ENCODE results near the gene NXT2. TPM values are rescaled to one million over a fixed set of nuclear protein-coding genes. Genes with fewer than 3 reads are reported as not detected.

The NXT2 gene
- total and polyA plus RNA-seq, 9 of the 15 experiments (the other 6 are each of a cell fraction or from before 2014, with no cell fraction given), result 6.1 to 29.6 (median 14.2) TPM

DNA sequence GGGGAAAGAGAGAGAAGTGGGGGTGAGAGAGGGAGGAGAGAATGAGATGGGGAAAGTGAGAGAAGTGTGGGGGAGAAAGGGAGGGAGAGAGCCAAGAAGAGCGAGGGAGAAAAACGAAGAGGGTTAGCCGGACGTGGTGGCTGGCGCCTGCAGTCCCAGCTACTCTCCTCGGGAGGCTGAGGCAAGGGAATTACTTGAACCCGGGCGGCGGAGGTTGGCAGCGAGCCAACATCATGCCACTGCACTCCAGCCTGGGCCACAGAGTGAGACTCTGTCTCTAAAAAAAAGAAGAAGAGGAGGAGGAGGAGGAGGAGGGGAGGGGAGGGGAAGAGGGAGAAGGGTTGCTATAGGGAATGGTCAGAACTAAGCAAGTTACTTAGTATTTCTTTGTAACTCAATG lies 1.7 kb upstream of the NXT2 start:
- H3K4me2 ChIP-seq (ENCODE audit: insufficient read depth, low read length), result no peak overlapping the region
- no peaks in the 10 kb centered on the region for H4K20me1 ChIP-seq (replicated peaks; ENCODE audit: control insufficient read depth, insufficient read depth, low read length)
- H3K79me2 ChIP-seq (ENCODE audit: control insufficient read depth, insufficient read depth, low read length), result no peaks in the 10 kb centered on the region
- ATAC-seq, result no peak
- intact Hi-C loops (cut with micrococcal nuclease) (no loop called here), in situ Hi-C loops (cut with MboI) (no loop called here)
- CTCF ChIA-PET (ENCODE audit: low intra/inter-chr PET ratio), result no interaction called here
- no peak overlapping the region for H3K4me3 ChIP-seq
- POLR2A ChIA-PET, result no interaction called here
- no peaks in the 10 kb centered on the region for H3K9me3 ChIP-seq (replicated peaks; ENCODE audit: control insufficient read depth, insufficient read depth, low read depth, low read length)
- no peak overlapping the region for H3K9ac ChIP-seq (ENCODE audit: insufficient read depth in 1 of 2, low read depth in 2 of 2, low read length in 2 of 2)
- no peak for DNase-seq (ENCODE audit: extremely low read depth in 1 of 4, low spot score in 3 of 4)
- no peak for FAIRE-seq
- no peaks in the 10 kb centered on the region for H3K36me3 ChIP-seq (ENCODE audit: control insufficient read depth, insufficient read depth, low read length)
- peak; percentile 41; the same call in 1 of the 2 replicates for TF ChIP-seq NFIX (CRISPR knock-in tag; IDR thresholded peaks at IDR 0.05; ENCODE audit: low read depth)
- TF ChIP-seq NFIC (IDR thresholded peaks at IDR 0.05), result peak; percentile 81
- no peak for TF ChIP-seq FOSL1 (tag; conservative IDR thresholded peaks at IDR 0.05)
- no peak overlapping the region for H2AFZ ChIP-seq (ENCODE audit: low read depth, low read length)
- no peaks in the 10 kb centered on the region for H3K9me1 ChIP-seq (ENCODE audit: control insufficient read depth, insufficient read depth, low read length)
- no TSS peak for BruUV-seq (replicated peaks)
- H3K27me3 ChIP-seq (ENCODE audit: control insufficient read depth in 2 of 2, insufficient read depth in 2 of 2, low read length in 2 of 2), result no peaks in the 10 kb centered on the region
- H3K27ac ChIP-seq (ENCODE audit: extremely low read depth, low read depth, low read length), result no peak overlapping the region
- no peaks in the 10 kb centered on the region; a peak in 2 of 5 replicates for H3K4me1 ChIP-seq (replicated peaks in 1 of 2; ENCODE audit: control insufficient read depth in 2 of 2, insufficient read depth in 2 of 2, low read length in 2 of 2)
- 6% methylated on average over 10 of the region's 10 CpGs for WGBS (ENCODE audit: insufficient coverage, low coverage, missing lambda C conversion rate)

DNA sequence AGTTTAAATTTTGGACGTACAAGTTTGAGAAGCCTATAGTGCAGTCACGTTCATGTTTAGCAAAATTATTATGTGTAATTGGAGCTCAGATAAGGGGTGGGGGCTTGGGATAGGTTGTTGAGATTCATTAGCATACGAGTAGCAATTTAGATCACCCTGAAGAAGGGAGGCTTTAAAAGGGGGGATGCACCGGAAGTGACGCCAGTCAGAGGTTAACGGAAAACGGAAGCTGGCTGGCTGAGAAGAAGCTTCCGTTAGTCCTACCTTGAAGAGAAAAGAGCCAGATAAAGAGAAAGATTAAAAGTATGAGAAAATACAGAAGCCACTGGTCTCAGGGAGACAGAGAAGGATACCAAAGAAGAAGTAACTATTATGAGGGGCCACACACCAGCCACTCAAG lies 1.1 kb upstream of the NXT2 start:
- TF ChIP-seq KDM5B (IDR thresholded peaks at IDR 0.05; ENCODE audit: insufficient replicate concordance, low read depth, low read length) (no peak), NBN (IDR thresholded peaks at IDR 0.05; ENCODE audit: low read depth) (no peak), NCOA6 (IDR thresholded peaks at IDR 0.05) (no peak)
- TF ChIP-seq, protein P1, sequence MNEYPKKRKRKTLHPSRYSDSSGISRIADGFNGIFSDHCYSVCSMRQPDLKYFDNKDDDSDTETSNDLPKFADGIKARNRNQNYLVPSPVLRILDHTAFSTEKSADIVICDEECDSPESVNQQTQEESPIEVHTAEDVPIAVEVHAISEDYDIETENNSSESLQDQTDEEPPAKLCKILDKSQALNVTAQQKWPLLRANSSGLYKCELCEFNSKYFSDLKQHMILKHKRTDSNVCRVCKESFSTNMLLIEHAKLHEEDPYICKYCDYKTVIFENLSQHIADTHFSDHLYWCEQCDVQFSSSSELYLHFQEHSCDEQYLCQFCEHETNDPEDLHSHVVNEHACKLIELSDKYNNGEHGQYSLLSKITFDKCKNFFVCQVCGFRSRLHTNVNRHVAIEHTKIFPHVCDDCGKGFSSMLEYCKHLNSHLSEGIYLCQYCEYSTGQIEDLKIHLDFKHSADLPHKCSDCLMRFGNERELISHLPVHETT (CRISPR knock-in tag; conservative IDR thresholded peaks at IDR 0.05 in 1 of 2, IDR thresholded peaks at IDR 0.05 in 1 of 2), result no peak
- no peaks in the 10 kb centered on the region for H4K20me1 ChIP-seq (replicated peaks; ENCODE audit: control insufficient read depth, insufficient read depth, low read length)
- H3K9me1 ChIP-seq (ENCODE audit: control insufficient read depth, insufficient read depth, low read length), result no peaks in the 10 kb centered on the region
- ATAC-seq (no peak), DNase-seq (ENCODE audit: extremely low read depth in 1 of 4, low spot score in 3 of 4) (no peak), FAIRE-seq (no peak)
- no peaks in the 10 kb centered on the region for H3K27me3 ChIP-seq (ENCODE audit: control insufficient read depth in 2 of 2, insufficient read depth in 2 of 2, low read length in 2 of 2)
- no peaks in the 10 kb centered on the region for H3K9me3 ChIP-seq (replicated peaks; ENCODE audit: control insufficient read depth, insufficient read depth, low read depth, low read length)
- no peak overlapping the region for H3K9ac ChIP-seq (ENCODE audit: insufficient read depth in 1 of 2, low read depth in 2 of 2, low read length in 2 of 2)
- H3K4me2 ChIP-seq (ENCODE audit: insufficient read depth, low read length), result no peak overlapping the region
- 0 out of 2 replicates have a peak overlapping the region, but pooled peaks have one; percentile 99 for H2AFZ ChIP-seq (ENCODE audit: low read depth, low read length)
- ChIA-PET CTCF (ENCODE audit: low intra/inter-chr PET ratio) (no interaction called here), POLR2A (interaction anchor here (1.6 kb wide), 1 partner anchor 9 kb away, joined by 5 read pairs; no protein-coding TSS in a partner anchor)
- no peaks in the 10 kb centered on the region; a peak in 2 of 5 replicates for H3K4me1 ChIP-seq (replicated peaks in 1 of 2; ENCODE audit: control insufficient read depth in 2 of 2, insufficient read depth in 2 of 2, low read length in 2 of 2)
- H3K4me3 ChIP-seq, result no peak overlapping the region
- 60% methylated on average over 6 of the region's 8 CpGs for WGBS (ENCODE audit: insufficient coverage, low coverage, missing lambda C conversion rate)
- intact Hi-C loops (cut with micrococcal nuclease) (no loop called here), in situ Hi-C loops (cut with MboI) (no loop called here)
- H3K36me3 ChIP-seq (ENCODE audit: control insufficient read depth, insufficient read depth, low read length), result no peaks in the 10 kb centered on the region
- H3K79me2 ChIP-seq (ENCODE audit: control insufficient read depth, insufficient read depth, low read length), result no peaks in the 10 kb centered on the region
- H3K27ac ChIP-seq (ENCODE audit: extremely low read depth, low read depth, low read length), result no peak overlapping the region
- BruUV-seq (replicated peaks), result no TSS peak
